GM12878 (cell line): Measurements from ENCODE around the gene RABL6. TPM values are rescaled to one million over a fixed set of nuclear protein-coding genes. Genes with fewer than 3 reads are reported as not detected.
A peak's percentile ranks its signal among the peaks of the same experiment; 100 is the strongest.

Source experiments
- BHLHE40 ChIP-seq, 2 experiments: fragments of 450-650 bp in 1 of 2; IDR thresholded peaks; 2 replicates each; pipeline ENCODE4 v1.6.1; 2011 to 2017; ENCODE audit warnings: low read depth in 2 of 2, borderline replicate concordance in 1 of 2, improper control_type of control experiment in 1 of 2, low read length in 1 of 2, mild to moderate bottlenecking in 1 of 2
- CHD1 ChIP-seq: IDR thresholded peaks from 2 replicates; pipeline ENCODE4 v1.6.1; 2012; ENCODE audit warnings: low read depth, low read length, improper control_type of control experiment
- CHD2 ChIP-seq: IDR thresholded peaks from 2 replicates; pipeline ENCODE4 v1.6.1; 2011; ENCODE audit warnings: low read depth, low read length, improper control_type of control experiment, borderline replicate concordance
- EGR1 ChIP-seq, 2 experiments: IDR thresholded peaks; 1 replicate in 1 of 2; 2 replicates in 1 of 2; pipeline ENCODE4 v1.6.1; 2011 to 2012; ENCODE audit warnings: low read depth in 2 of 2, low read length in 2 of 2, borderline replicate concordance in 1 of 2, mild to moderate bottlenecking in 1 of 2, moderate library complexity in 1 of 2
- EZH2 ChIP-seq: IDR thresholded peaks from 2 replicates; pipeline ENCODE4 v1.6.1; 2012; ENCODE audit warnings: low read depth, mild to moderate bottlenecking, control low read depth, inconsistent platforms, low read length, borderline replicate concordance; ENCODE audit not compliant: control insufficient read depth
- FOXM1 ChIP-seq: IDR thresholded peaks from 2 replicates; pipeline ENCODE4 v1.6.1; 2012; ENCODE audit warnings: low read depth, mild to moderate bottlenecking, inconsistent platforms, low read length, moderate library complexity
- LARP7 ChIP-seq: fragments of 450-650 bp; IDR thresholded peaks from 2 replicates; pipeline ENCODE4 v1.6.1; 2017; ENCODE audit warnings: mild to moderate bottlenecking
- MEF2B ChIP-seq: fragments of 450-650 bp; IDR thresholded peaks from 2 replicates; pipeline ENCODE4 v1.6.1; 2018; ENCODE audit warnings: mild to moderate bottlenecking, moderate library complexity; ENCODE audit not compliant: partially characterized antibody, poor library complexity, severe bottlenecking
- NRF1 ChIP-seq: conservative IDR thresholded peaks from 2 replicates; pipeline ENCODE4 v1.6.1; 2011; ENCODE audit warnings: mild to moderate bottlenecking, low read depth, low read length, improper control_type of control experiment
- SP1 ChIP-seq: IDR thresholded peaks from one replicate; pipeline ENCODE4 v1.6.1; 2011; ENCODE audit warnings: low read depth, low read length
- TAF1 ChIP-seq: IDR thresholded peaks from 2 replicates; pipeline ENCODE4 v1.6.1; 2011; ENCODE audit warnings: mild to moderate bottlenecking, low read depth, low read length, borderline replicate concordance
- YBX1 ChIP-seq: fragments of 450-650 bp; IDR thresholded peaks from 2 replicates; pipeline ENCODE4 v1.6.1; 2016; ENCODE audit warnings: antibody characterized with exemption
- polyA plus RNA-seq, 11 experiments: library from polyadenylated mRNA; depleted of rRNA in 4 of 11; unstranded in 6 of 11; stranded (reverse) in 5 of 11; fragments of >200 nt; fragmentation: Nextera tagmentation in 4 of 11; fragmentation: Illumina TruSeq in 1 of 11; extraction: Ambion mirVana in 4 of 11; extraction: Trizol in 1 of 11; gene quantifications; 1 replicate in 1 of 11; 2 replicates in 10 of 11; pipeline versions ENCODE4 v1.2.1 to v1.2.3, GENCODE V29; 2011 to 2016; ENCODE audit warnings: inconsistent platforms in 2 of 11, missing spikeins in 2 of 11, low read depth in 1 of 11
- total RNA-seq, 4 experiments: library from RNA; depleted of rRNA in 3 of 4; stranded (reverse); fragments of >200 nt in 3 of 4; fragmentation: Illumina TruSeq in 1 of 4; extraction: Trizol in 1 of 4; gene quantifications; 2 replicates each; pipeline versions ENCODE4 v1.2.1 to v1.2.3, GENCODE V29; 2013 to 2021
- TF ChIP-seq, protein P1 (sequence below): fragments of 450-650 bp; IDR thresholded peaks from 2 replicates; pipeline ENCODE4 v1.6.1; 2017; ENCODE audit warnings: antibody characterized with exemption, mild to moderate bottlenecking, moderate library complexity
- TF ChIP-seq, protein P2 (sequence below): IDR thresholded peaks from 2 replicates; pipeline ENCODE4 v1.6.1; 2011; ENCODE audit warnings: low read depth, mild to moderate bottlenecking, low read length, moderate library complexity, borderline replicate concordance; ENCODE audit errors: extremely low read depth
- TF ChIP-seq, protein P3 (sequence below): fragments of 450-650 bp; IDR thresholded peaks from 2 replicates; pipeline ENCODE4 v1.6.1; 2017; ENCODE audit warnings: mild to moderate bottlenecking, moderate library complexity
- TF ChIP-seq, protein P4 (sequence below): IDR thresholded peaks from 2 replicates; pipeline ENCODE4 v1.6.1; 2012; ENCODE audit warnings: low read depth, low read length, improper control_type of control experiment
- TF ChIP-seq, protein P5 (sequence below): fragments of 450-650 bp; IDR thresholded peaks from 2 replicates; pipeline ENCODE4 v1.6.1; 2017; ENCODE audit warnings: mild to moderate bottlenecking

Gene RABL6
- total and polyA plus RNA-seq, 10 of the 15 experiments (the other 5 are each of a cell fraction or from before 2014, with no cell fraction given), result 1.4 to 134 (median 42.7) TPM

DNA sequence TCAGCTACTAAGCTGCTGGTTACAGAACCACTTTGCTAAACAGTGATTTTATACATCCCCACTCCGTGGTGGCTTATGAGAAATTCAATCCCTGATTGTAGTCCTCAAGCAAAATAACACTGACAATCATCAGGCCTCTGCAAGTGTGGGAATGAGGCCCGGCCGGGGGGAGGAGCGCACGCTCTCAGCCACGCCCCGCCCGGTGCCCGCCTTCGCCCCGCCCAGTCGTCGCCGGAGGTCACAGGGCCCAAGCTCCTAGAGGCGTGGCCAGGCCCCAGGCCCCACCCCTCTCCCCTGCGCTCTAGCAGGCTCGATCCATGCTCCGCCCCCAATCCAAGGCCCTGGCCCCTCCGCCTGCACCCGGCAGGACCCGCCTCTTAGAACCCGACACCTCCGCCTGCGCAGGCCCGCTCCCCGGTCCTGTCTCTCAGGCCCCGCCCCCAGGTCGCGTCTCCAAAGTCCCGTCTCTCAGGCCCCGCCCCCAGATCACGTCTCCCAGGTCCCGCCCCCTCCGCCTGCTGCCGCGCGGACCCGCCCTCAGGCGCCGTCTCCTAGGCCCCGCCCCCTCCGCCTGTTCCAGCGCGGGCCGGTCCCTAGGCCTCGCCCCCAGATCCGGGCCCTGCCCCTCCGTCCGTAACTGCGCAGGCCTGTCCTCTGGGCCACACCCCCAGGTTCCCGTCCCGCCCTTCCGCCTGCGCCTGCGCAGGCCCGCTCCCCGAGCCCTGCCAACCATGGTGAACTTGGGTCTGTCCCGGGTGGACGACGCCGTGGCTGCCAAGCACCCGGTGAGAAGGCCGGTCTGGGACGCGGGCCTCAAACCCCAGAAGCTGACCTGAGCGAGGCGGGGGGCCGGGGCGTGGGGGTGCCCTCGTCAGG lies 16.9 kb upstream of the RABL6 start, which contains the start of gene TMEM141 (continued):
- TF ChIP-seq, protein P1, sequence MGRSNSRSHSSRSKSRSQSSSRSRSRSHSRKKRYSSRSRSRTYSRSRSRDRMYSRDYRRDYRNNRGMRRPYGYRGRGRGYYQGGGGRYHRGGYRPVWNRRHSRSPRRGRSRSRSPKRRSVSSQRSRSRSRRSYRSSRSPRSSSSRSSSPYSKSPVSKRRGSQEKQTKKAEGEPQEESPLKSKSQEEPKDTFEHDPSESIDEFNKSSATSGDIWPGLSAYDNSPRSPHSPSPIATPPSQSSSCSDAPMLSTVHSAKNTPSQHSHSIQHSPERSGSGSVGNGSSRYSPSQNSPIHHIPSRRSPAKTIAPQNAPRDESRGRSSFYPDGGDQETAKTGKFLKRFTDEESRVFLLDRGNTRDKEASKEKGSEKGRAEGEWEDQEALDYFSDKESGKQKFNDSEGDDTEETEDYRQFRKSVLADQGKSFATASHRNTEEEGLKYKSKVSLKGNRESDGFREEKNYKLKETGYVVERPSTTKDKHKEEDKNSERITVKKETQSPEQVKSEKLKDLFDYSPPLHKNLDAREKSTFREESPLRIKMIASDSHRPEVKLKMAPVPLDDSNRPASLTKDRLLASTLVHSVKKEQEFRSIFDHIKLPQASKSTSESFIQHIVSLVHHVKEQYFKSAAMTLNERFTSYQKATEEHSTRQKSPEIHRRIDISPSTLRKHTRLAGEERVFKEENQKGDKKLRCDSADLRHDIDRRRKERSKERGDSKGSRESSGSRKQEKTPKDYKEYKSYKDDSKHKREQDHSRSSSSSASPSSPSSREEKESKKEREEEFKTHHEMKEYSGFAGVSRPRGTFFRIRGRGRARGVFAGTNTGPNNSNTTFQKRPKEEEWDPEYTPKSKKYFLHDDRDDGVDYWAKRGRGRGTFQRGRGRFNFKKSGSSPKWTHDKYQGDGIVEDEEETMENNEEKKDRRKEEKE, result no peak
- TF ChIP-seq LARP7, result no peak
- TF ChIP-seq CHD1, result no peak
- TF ChIP-seq, protein P2, sequence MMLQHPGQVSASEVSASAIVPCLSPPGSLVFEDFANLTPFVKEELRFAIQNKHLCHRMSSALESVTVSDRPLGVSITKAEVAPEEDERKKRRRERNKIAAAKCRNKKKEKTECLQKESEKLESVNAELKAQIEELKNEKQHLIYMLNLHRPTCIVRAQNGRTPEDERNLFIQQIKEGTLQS, result 0 out of 2 replicates have a peak, but pooled peaks have one; percentile 6
- TF ChIP-seq EGR1 (IDR thresholded peaks at IDR 0.05; ENCODE audit: borderline replicate concordance in 1 of 2, low read depth in 2 of 2, low read length in 2 of 2), result peak in 1 of 2 experiments; percentile 58; a peak in 2 of 3 replicates
- no peak for TF ChIP-seq YBX1
- peak; percentile 55; the same call in 1 of the 2 replicates for TF ChIP-seq CHD2
- TF ChIP-seq TAF1, result peak; percentile 53; the same call in 1 of the 2 replicates
- TF ChIP-seq, protein P3, sequence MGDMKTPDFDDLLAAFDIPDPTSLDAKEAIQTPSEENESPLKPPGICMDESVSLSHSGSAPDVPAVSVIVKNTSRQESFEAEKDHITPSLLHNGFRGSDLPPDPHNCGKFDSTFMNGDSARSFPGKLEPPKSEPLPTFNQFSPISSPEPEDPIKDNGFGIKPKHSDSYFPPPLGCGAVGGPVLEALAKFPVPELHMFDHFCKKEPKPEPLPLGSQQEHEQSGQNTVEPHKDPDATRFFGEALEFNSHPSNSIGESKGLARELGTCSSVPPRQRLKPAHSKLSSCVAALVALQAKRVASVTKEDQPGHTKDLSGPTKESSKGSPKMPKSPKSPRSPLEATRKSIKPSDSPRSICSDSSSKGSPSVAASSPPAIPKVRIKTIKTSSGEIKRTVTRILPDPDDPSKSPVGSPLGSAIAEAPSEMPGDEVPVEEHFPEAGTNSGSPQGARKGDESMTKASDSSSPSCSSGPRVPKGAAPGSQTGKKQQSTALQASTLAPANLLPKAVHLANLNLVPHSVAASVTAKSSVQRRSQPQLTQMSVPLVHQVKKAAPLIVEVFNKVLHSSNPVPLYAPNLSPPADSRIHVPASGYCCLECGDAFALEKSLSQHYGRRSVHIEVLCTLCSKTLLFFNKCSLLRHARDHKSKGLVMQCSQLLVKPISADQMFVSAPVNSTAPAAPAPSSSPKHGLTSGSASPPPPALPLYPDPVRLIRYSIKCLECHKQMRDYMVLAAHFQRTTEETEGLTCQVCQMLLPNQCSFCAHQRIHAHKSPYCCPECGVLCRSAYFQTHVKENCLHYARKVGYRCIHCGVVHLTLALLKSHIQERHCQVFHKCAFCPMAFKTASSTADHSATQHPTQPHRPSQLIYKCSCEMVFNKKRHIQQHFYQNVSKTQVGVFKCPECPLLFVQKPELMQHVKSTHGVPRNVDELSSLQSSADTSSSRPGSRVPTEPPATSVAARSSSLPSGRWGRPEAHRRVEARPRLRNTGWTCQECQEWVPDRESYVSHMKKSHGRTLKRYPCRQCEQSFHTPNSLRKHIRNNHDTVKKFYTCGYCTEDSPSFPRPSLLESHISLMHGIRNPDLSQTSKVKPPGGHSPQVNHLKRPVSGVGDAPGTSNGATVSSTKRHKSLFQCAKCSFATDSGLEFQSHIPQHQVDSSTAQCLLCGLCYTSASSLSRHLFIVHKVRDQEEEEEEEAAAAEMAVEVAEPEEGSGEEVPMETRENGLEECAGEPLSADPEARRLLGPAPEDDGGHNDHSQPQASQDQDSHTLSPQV, result no peak
- peak; percentile 67 for TF ChIP-seq SP1
- TF ChIP-seq, protein P4, sequence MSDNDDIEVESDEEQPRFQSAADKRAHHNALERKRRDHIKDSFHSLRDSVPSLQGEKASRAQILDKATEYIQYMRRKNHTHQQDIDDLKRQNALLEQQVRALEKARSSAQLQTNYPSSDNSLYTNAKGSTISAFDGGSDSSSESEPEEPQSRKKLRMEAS, result no peak
- 0 out of 4 replicates have a peak, but pooled peaks of 1 of the 2 experiments have one; percentile 6 for TF ChIP-seq BHLHE40 (IDR thresholded peaks at IDR 0.05; ENCODE audit: borderline replicate concordance in 1 of 2, low read depth in 2 of 2, low read length in 1 of 2)
- no peak for TF ChIP-seq EZH2
- no peak for TF ChIP-seq MEF2B
- TF ChIP-seq, protein P5, sequence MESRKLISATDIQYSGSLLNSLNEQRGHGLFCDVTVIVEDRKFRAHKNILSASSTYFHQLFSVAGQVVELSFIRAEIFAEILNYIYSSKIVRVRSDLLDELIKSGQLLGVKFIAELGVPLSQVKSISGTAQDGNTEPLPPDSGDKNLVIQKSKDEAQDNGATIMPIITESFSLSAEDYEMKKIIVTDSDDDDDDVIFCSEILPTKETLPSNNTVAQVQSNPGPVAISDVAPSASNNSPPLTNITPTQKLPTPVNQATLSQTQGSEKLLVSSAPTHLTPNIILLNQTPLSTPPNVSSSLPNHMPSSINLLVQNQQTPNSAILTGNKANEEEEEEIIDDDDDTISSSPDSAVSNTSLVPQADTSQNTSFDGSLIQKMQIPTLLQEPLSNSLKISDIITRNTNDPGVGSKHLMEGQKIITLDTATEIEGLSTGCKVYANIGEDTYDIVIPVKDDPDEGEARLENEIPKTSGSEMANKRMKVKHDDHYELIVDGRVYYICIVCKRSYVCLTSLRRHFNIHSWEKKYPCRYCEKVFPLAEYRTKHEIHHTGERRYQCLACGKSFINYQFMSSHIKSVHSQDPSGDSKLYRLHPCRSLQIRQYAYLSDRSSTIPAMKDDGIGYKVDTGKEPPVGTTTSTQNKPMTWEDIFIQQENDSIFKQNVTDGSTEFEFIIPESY, result no peak
- TF ChIP-seq FOXM1, result no peak
- TF ChIP-seq NRF1, result peak; percentile 94
